Esophagus squamous epithelium (tissue), 5 donors: ENCODE results near the gene PRPF38B. TPM values are rescaled to one million over a fixed set of nuclear protein-coding genes. Genes with fewer than 3 reads are reported as not detected.

Experiments
- DNase-seq: peaks from one replicate; lab custom pipeline; 2025; lab: John Stamatoyannopoulos, UW
- H3K27ac ChIP-seq, 4 donors: fragments of 200-600 bp; sonication (generic); one replicate each; pipeline ENCODE4 v1.5.1; 2016 to 2019; ENCODE audit warnings: mild to moderate bottlenecking in 1 of 4
- H3K27me3 ChIP-seq, 4 donors: fragments of 200-600 bp; sonication (generic); 1 replicate in 3 of 4; 2 replicates in 1 of 4; pipeline versions ENCODE4 v1.5.1 to v1.6.0; 2017 to 2021; ENCODE audit warnings: antibody characterized with exemption in 1 of 4
- H3K36me3 ChIP-seq, 3 donors: fragments of 200-600 bp; sonication (generic); one replicate each; pipeline ENCODE4 v1.5.1; 2016 to 2019
- H3K4me1 ChIP-seq, 3 donors: fragments of 200-600 bp; sonication (generic); one replicate each; pipeline ENCODE4 v1.5.1; 2017 to 2019
- H3K4me3 ChIP-seq, 4 donors: fragments of 200-600 bp; sonication (generic); 1 replicate in 3 of 4; 2 replicates in 1 of 4; pipeline ENCODE4 v1.5.1; 2016 to 2019; ENCODE audit warnings: mild to moderate bottlenecking in 2 of 4, moderate library complexity in 1 of 4
- H3K9me3 ChIP-seq, 3 donors: fragments of 200-600 bp; sonication (generic); one replicate each; pipeline ENCODE4 v1.5.1; 2016 to 2019
- CTCF ChIP-seq, 6 experiments: fragments of 450-650 bp in 4 of 6; fragments of 200-600 bp in 2 of 6; sonication (generic) in 2 of 6; IDR thresholded peaks; one replicate each; pipeline ENCODE4 v1.5.1; 2016 to 2019; ENCODE audit warnings: antibody characterized with exemption in 6 of 6, mild to moderate bottlenecking in 4 of 6, moderate library complexity in 4 of 6
- POLR2A ChIP-seq, 4 donors: fragments of 450-650 bp; IDR thresholded peaks; one replicate each; pipeline ENCODE4 v1.6.1; 2017; ENCODE audit warnings: antibody characterized with exemption in 4 of 4, mild to moderate bottlenecking in 4 of 4, moderate library complexity in 3 of 4
- WGBS, 2 donors: methylation state at CpG; one replicate each; pipeline ENCODE4 v1.1.5; 2018; 5-methylcytosine and 5-hydroxymethylcytosine counted together
- intact Hi-C: fragments of 100-400 bp; cut with DNase I; formaldehyde crosslinking; loops from one replicate; pipeline ENCODE4 v1.15.0; 2022
- total RNA-seq, 4 donors: library from RNA; depleted of rRNA; stranded (reverse); fragments of >200 nt; gene quantifications; one replicate each; pipeline ENCODE4 v1.1.0, GENCODE V29; 2016
- donor health status: DM: yes; HTN: yes; CAD: no.

The PRPF38B gene
- total RNA-seq, 4 donors from 2014 or later, result 14.4 to 38.1 (median 27.2) TPM

GRCh38 chr1:108703939-108704338 is 11.8 kb downstream of the PRPF38B start:
- H3K27ac ChIP-seq, result no peak overlapping the region
- WGBS, 2 donors, result 50 to 61% methylated on average over 6 of the region's 6 CpGs
- H3K9me3 ChIP-seq, result no peaks in the 10 kb centered on the region
- intact Hi-C loops, result no loop called here
- H3K4me1 ChIP-seq, result peaks cover 0 to 14% (median 12%) of the 10 kb centered on the region in 3 donors
- peaks cover 0 to 8% (median 0%) of the 10 kb centered on the region in 4 donors for H3K27me3 ChIP-seq
- no peak overlapping the region for H3K4me3 ChIP-seq
- TF ChIP-seq POLR2A (IDR thresholded peaks at IDR 0.05) (no peak), CTCF (IDR thresholded peaks at IDR 0.05) (no peak)
- no peak for DNase-seq
- peaks cover 5 to 36% (median 8%) of the 10 kb centered on the region in 3 donors for H3K36me3 ChIP-seq

- Histone ChIP-seq H3K36me3 (peaks cover 0 to 30% (median 3%) of the 10 kb centered on the region in 3 donors), H3K9me3 (no peaks in the 10 kb centered on the region), H3K27ac (no peak overlapping the region), H3K4me1 (peaks cover 0 to 14% (median 12%) of the 10 kb centered on the region in 3 donors), H3K4me3 (no peak overlapping the region), H3K27me3 (peaks cover 0 to 8% (median 0%) of the 10 kb centered on the region in 4 donors)
- TF ChIP-seq CTCF (IDR thresholded peaks at IDR 0.05) (no peak), POLR2A (IDR thresholded peaks at IDR 0.05) (no peak)
- DNase-seq, result no peak
- intact Hi-C loops, result no loop called here
- WGBS, 2 donors, result 29 to 36% methylated on average over 2 of the region's 2 CpGs
Observed at GRCh38 chr1:108704496-108704895, 12.4 kb downstream of the PRPF38B start.

GRCh38 chr1:108706643-108707042 is 14.5 kb downstream of the PRPF38B start:
- peaks cover 0 to 14% (median 12%) of the 10 kb centered on the region in 3 donors for H3K4me1 ChIP-seq
- peaks cover 0 to 8% (median 0%) of the 10 kb centered on the region in 3 donors for H3K36me3 ChIP-seq
- peaks cover 0 to 8% (median 0%) of the 10 kb centered on the region in 4 donors for H3K27me3 ChIP-seq
- TF ChIP-seq CTCF (IDR thresholded peaks at IDR 0.05) (no peak), POLR2A (IDR thresholded peaks at IDR 0.05) (no peak)
- intact Hi-C loops, result no loop called here
- no peak for DNase-seq
- no peak overlapping the region for H3K4me3 ChIP-seq
- H3K9me3 ChIP-seq, result no peaks in the 10 kb centered on the region
- WGBS, 2 donors, result 93 to 96% methylated on average over 3 of the region's 3 CpGs
- no peak overlapping the region for H3K27ac ChIP-seq

GRCh38 chr1:108708691-108709660 is 16.9 kb downstream of the PRPF38B start:
- no peak overlapping the region for H3K27ac ChIP-seq
- H3K4me3 ChIP-seq, result no peak overlapping the region
- DNase-seq, result no peak
- 74 to 77% methylated on average over 5 to 7 of the region's 7 CpGs for WGBS, 2 donors
- TF ChIP-seq CTCF (IDR thresholded peaks at IDR 0.05) (peak in 1 of 6 experiments; percentile 14), POLR2A (IDR thresholded peaks at IDR 0.05) (no peak)
- peaks cover 0 to 12% (median 11%) of the 10 kb centered on the region in 3 donors for H3K4me1 ChIP-seq
- intact Hi-C loops, result no loop called here
- no peaks in the 10 kb centered on the region for H3K9me3 ChIP-seq
- peaks cover 0 to 12% (median 0%) of the 10 kb centered on the region in 4 donors for H3K27me3 ChIP-seq
- H3K36me3 ChIP-seq, result no peaks in the 10 kb centered on the region

GRCh38 chr1:108712606-108713150 is 20.6 kb downstream of the PRPF38B start, which contains the start of gene FNDC7:
Gene FNDC7, plus strand, starts transcription at chr1:108712908. Its CDS starts 26 bp downstream, at chr1:108712934.
- DNase-seq, result no peak
- Histone ChIP-seq H3K27me3 (peaks cover 0 to 12% (median 0%) of the 10 kb centered on the region in 4 donors), H3K27ac (no peak within 1 kb of the TSS), H3K9me3 (no peaks in the 10 kb centered on the region), H3K36me3 (no peaks in the 10 kb centered on the region), H3K4me1 (no peaks in the 10 kb centered on the region), H3K4me3 (no peak within 1 kb of the TSS)
- WGBS, 2 donors, result 50 to 63% methylated on average over 7 to 8 of the region's 9 CpGs
- TF ChIP-seq CTCF (IDR thresholded peaks at IDR 0.05), result no peak
- no peak for TF ChIP-seq POLR2A (IDR thresholded peaks at IDR 0.05)
- intact Hi-C loops, result no loop called here
